ENCODE measurements around the gene PRSS36.

GRCh38 chr16:31131416-31131815 is 18.4 kb downstream of the PRSS36 start:
- TF ChIP-seq EZH2 (IDR thresholded peaks at IDR 0.05; ENCODE audit: borderline replicate concordance, low read depth, low read length, severe bottlenecking) (no peak), CTCF (IDR thresholded peaks at IDR 0.05; ENCODE audit: borderline replicate concordance, extremely low read depth, low read length, poor library complexity, severe bottlenecking) (no peak)

All from DND-41 (cell line).